ENCODE results near the gene CTAGE6. TPM values are rescaled to one million over a fixed set of nuclear protein-coding genes. Genes with fewer than 3 reads are reported as not detected.
"Not testable (repeated sequence)": the region's sequence is repeated elsewhere in the genome, so short reads cannot be mapped to it uniquely, and the experiment has no call there.

The CTAGE6 gene, protein sequence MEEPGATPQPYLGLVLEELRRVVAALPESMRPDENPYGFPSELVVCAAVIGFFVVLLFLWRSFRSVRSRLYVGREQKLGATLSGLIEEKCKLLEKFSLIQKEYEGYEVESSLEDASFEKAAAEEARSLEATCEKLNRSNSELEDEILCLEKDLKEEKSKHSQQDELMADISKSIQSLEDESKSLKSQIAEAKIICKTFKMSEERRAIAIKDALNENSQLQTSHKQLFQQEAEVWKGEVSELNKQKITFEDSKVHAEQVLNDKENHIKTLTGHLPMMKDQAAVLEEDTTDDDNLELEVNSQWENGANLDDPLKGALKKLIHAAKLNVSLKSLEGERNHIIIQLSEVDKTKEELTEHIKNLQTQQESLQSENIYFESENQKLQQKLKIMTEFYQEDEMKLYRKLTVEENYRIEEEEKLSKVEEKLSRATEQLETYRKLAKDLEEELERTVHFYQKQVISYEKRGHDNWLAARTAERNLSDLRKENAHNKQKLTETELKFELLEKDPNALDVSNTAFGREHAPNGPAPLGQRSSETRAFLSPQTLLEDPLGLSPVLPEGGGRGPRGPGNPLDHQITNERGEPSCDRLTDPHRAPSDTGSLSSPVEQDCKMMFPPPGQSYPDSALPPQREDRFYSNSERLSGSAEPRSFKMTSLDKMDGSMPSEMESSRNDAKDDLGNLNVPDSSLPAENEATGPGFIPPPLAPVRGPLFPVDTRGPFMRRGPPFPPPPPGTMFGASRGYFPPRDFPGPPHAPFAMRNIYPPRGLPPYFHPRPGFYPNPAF
- not detected for total RNA-seq (2013)
- polyA plus RNA-seq (not detected), polyA minus RNA-seq (0.08 TPM in 1 of 2 replicates, not detected in the other), total RNA-seq (0 to 0.35 (median 0) reads per million in 11 experiments)

GRCh38 chr7:143757596-143757995 is at the start of gene CTAGE6:
TSS of gene CTAGE6 (minus strand) at chr7:143757696. CDS start at chr7:143757658, 38 bp downstream.
- H3K27ac ChIP-seq (ENCODE audit: low read depth in 1 of 2, low read length in 2 of 2); H3K9me3 Mint-ChIP-seq; H3K4me3 ChIP-seq (replicated peaks in 1 of 3; ENCODE audit: low read depth in 2 of 3, low read length in 3 of 3); H2AFZ ChIP-seq (ENCODE audit: insufficient read depth, low read depth, low read length, poor library complexity, severe bottlenecking); intact Hi-C loops (cut with micrococcal nuclease); H3K4me3 Mint-ChIP-seq; H3K4me1 ChIP-seq (ENCODE audit: control insufficient read depth in 1 of 2, insufficient read depth in 2 of 2, low read length in 2 of 2); H3K36me3 Mint-ChIP-seq; H3K9ac ChIP-seq (ENCODE audit: insufficient read depth, low read length, poor library complexity, severe bottlenecking); H3K27me3 Mint-ChIP-seq (ENCODE audit: low read depth in 3 of 3); H3K4me1 Mint-ChIP-seq; H3K4me2 ChIP-seq (replicated peaks; ENCODE audit: extremely low read depth, low read length, poor library complexity, severe bottlenecking); H3K36me3 ChIP-seq (replicated peaks in 1 of 2; ENCODE audit: control insufficient read depth in 1 of 2, insufficient read depth in 2 of 2, low read length in 2 of 2); H4K20me1 ChIP-seq (ENCODE audit: insufficient read depth, low read length); DNase-seq; H3K27ac Mint-ChIP-seq; H3K9me3 ChIP-seq (replicated peaks in 1 of 2; ENCODE audit: control insufficient read depth in 1 of 2, insufficient read depth in 1 of 2, low read length in 2 of 2); H3K79me2 ChIP-seq (ENCODE audit: insufficient read depth, low read length); H3K27me3 ChIP-seq (ENCODE audit: control insufficient read depth in 2 of 2, insufficient read depth in 2 of 2, low read length in 2 of 2): not testable (repeated sequence)
- WGBS (ENCODE audit: insufficient coverage), result no CpG with 5 or more reads among the region's 19 CpGs

DNA sequence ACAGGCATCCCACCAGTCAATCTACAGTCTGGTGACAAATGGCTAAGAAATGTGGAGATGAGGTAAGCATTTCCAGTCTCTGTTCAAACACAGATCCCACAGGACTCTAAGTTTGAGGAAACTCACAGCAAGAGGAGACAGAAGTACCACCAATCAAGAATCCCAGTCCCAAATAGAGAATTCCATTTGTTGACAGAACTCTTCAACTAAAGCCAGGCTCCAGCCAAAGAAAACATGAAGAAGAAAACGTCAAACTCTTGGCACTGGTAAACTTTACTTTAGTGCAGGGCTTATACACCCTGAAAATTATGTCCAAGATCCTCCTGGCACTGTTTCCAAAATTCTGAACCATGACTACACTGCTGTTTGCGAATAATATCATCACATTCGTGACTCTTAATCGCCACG is 49.2 kb upstream of the CTAGE6 start:
- H2AFZ ChIP-seq (ENCODE audit: insufficient read depth, low read depth, low read length, poor library complexity, severe bottlenecking); H3K9me3 ChIP-seq (replicated peaks in 1 of 2; ENCODE audit: control insufficient read depth in 1 of 2, insufficient read depth in 1 of 2, low read length in 2 of 2); H3K79me2 ChIP-seq (ENCODE audit: insufficient read depth, low read length); H3K27ac Mint-ChIP-seq; H3K4me2 ChIP-seq (replicated peaks; ENCODE audit: extremely low read depth, low read length, poor library complexity, severe bottlenecking); H3K27me3 ChIP-seq (ENCODE audit: control insufficient read depth in 2 of 2, insufficient read depth in 2 of 2, low read length in 2 of 2); H3K36me3 ChIP-seq (replicated peaks in 1 of 2; ENCODE audit: control insufficient read depth in 1 of 2, insufficient read depth in 2 of 2, low read length in 2 of 2); H4K20me1 ChIP-seq (ENCODE audit: insufficient read depth, low read length); H3K36me3 Mint-ChIP-seq; H3K27me3 Mint-ChIP-seq (ENCODE audit: low read depth in 3 of 3); H3K4me3 ChIP-seq (replicated peaks in 1 of 3; ENCODE audit: low read depth in 2 of 3, low read length in 3 of 3); H3K4me3 Mint-ChIP-seq; H3K9ac ChIP-seq (ENCODE audit: insufficient read depth, low read length, poor library complexity, severe bottlenecking); H3K27ac ChIP-seq (ENCODE audit: low read depth in 1 of 2, low read length in 2 of 2); H3K9me3 Mint-ChIP-seq; DNase-seq; H3K4me1 Mint-ChIP-seq; intact Hi-C loops (cut with micrococcal nuclease); H3K4me1 ChIP-seq (ENCODE audit: control insufficient read depth in 1 of 2, insufficient read depth in 2 of 2, low read length in 2 of 2): not testable (repeated sequence)
- WGBS (ENCODE audit: insufficient coverage), result no CpG with 5 or more reads among the region's 5 CpGs

DNA sequence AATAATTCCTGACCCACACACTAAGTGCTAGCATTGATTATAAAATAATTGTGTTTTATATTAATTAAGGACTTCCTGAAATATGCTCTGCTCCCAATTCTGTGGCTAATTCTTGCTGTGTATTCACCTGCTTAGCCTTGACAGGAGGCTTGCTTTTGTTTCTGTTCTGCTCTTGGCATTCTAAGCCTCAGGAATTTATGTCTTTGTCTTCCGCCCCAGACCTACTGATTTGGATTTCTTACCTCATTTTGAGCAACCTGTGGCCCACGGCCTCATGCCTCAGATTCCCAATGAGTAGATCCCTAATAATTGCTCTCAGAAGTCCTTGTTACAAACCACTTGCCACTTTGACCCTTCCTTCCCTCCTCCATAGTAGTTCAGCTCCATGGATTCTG is 40.4 kb upstream of the CTAGE6 start:
- H3K4me2 ChIP-seq (replicated peaks; ENCODE audit: extremely low read depth, low read length, poor library complexity, severe bottlenecking); H3K36me3 Mint-ChIP-seq; H3K4me3 Mint-ChIP-seq; H3K27me3 ChIP-seq (ENCODE audit: control insufficient read depth in 2 of 2, insufficient read depth in 2 of 2, low read length in 2 of 2); H3K9me3 Mint-ChIP-seq; H4K20me1 ChIP-seq (ENCODE audit: insufficient read depth, low read length); H3K27ac Mint-ChIP-seq; H3K27ac ChIP-seq (ENCODE audit: low read depth in 1 of 2, low read length in 2 of 2); H3K4me1 ChIP-seq (ENCODE audit: control insufficient read depth in 1 of 2, insufficient read depth in 2 of 2, low read length in 2 of 2); H3K9ac ChIP-seq (ENCODE audit: insufficient read depth, low read length, poor library complexity, severe bottlenecking); H3K27me3 Mint-ChIP-seq (ENCODE audit: low read depth in 3 of 3); H3K4me3 ChIP-seq (replicated peaks in 1 of 3; ENCODE audit: low read depth in 2 of 3, low read length in 3 of 3); H3K36me3 ChIP-seq (replicated peaks in 1 of 2; ENCODE audit: control insufficient read depth in 1 of 2, insufficient read depth in 2 of 2, low read length in 2 of 2); H3K4me1 Mint-ChIP-seq; H3K79me2 ChIP-seq (ENCODE audit: insufficient read depth, low read length); H2AFZ ChIP-seq (ENCODE audit: insufficient read depth, low read depth, low read length, poor library complexity, severe bottlenecking); H3K9me3 ChIP-seq (replicated peaks in 1 of 2; ENCODE audit: control insufficient read depth in 1 of 2, insufficient read depth in 1 of 2, low read length in 2 of 2); DNase-seq; intact Hi-C loops (cut with micrococcal nuclease): not testable (repeated sequence)
- no CpG with 5 or more reads among the region's 2 CpGs for WGBS (ENCODE audit: insufficient coverage)

DNA sequence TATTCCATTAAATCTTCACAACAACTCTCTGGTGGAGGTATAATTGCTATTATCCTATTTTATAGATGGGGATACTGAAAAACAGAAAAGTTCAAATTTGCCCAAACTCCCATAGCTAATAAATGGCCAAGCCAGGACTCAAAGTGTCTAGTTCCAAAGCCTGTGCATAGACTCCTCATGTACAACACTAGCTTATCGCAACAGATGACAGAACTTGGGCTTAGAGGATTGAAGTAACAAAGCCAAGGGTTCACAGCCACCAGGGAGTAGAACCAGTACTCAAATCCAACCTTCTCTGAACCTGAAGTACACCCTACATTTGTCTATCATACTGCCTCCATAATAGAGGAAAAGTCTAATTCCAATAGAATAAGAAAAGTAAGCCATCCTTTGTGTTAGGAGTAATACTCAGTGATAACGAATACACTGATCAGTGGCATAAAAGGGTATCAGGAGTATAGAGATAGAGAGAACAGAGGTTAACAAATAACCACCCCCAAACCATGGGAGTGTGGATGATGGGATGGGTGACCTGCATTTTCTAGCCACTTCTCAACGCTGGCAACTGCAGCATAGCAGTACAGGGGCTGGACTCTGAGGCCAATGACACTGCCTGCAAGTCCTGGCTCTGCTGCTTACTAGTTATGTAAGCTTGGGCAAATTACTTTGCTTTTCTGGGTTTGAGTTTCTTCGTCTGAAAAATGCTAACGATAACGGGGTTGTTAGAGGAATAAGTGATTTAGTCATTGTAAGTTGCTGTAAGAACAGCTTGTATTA is 39.8 kb upstream of the CTAGE6 start:
- H3K9me3 ChIP-seq (replicated peaks in 1 of 2; ENCODE audit: control insufficient read depth in 1 of 2, insufficient read depth in 1 of 2, low read length in 2 of 2); H4K20me1 ChIP-seq (ENCODE audit: insufficient read depth, low read length); DNase-seq; H3K36me3 Mint-ChIP-seq; H3K4me3 Mint-ChIP-seq; H3K27ac ChIP-seq (ENCODE audit: low read depth in 1 of 2, low read length in 2 of 2); H3K4me3 ChIP-seq (replicated peaks in 1 of 3; ENCODE audit: low read depth in 2 of 3, low read length in 3 of 3); H2AFZ ChIP-seq (ENCODE audit: insufficient read depth, low read depth, low read length, poor library complexity, severe bottlenecking); H3K27ac Mint-ChIP-seq; H3K4me1 Mint-ChIP-seq; H3K4me2 ChIP-seq (replicated peaks; ENCODE audit: extremely low read depth, low read length, poor library complexity, severe bottlenecking); intact Hi-C loops (cut with micrococcal nuclease); H3K4me1 ChIP-seq (ENCODE audit: control insufficient read depth in 1 of 2, insufficient read depth in 2 of 2, low read length in 2 of 2); H3K9ac ChIP-seq (ENCODE audit: insufficient read depth, low read length, poor library complexity, severe bottlenecking); H3K27me3 Mint-ChIP-seq (ENCODE audit: low read depth in 3 of 3); H3K27me3 ChIP-seq (ENCODE audit: control insufficient read depth in 2 of 2, insufficient read depth in 2 of 2, low read length in 2 of 2); H3K79me2 ChIP-seq (ENCODE audit: insufficient read depth, low read length); H3K9me3 Mint-ChIP-seq; H3K36me3 ChIP-seq (replicated peaks in 1 of 2; ENCODE audit: control insufficient read depth in 1 of 2, insufficient read depth in 2 of 2, low read length in 2 of 2): not testable (repeated sequence)
- no CpG with 5 or more reads among the region's 6 CpGs for WGBS (ENCODE audit: insufficient coverage)

All from CD14-positive monocyte (primary cell).